ENCODE data around the gene KREMEN2. TPM values are rescaled to one million over a fixed set of nuclear protein-coding genes. Genes with fewer than 3 reads are reported as not detected.
A peak's percentile ranks its signal among the peaks of the same experiment; 100 is the strongest.

Gene KREMEN2
- total and polyA plus RNA-seq, 2 of the 13 experiments (the other 11 are each of a cell fraction or from before 2014, with no cell fraction given), result 0.48 to 1.2 TPM

GRCh38 chr16:3003582-3004270 lies 39.7 kb downstream of the KREMEN2 start (continued):
- peak; percentile 27; the same call in 1 of the 2 replicates for TF ChIP-seq ZKSCAN8 (CRISPR knock-in tag; IDR thresholded peaks at IDR 0.05; ENCODE audit: borderline replicate concordance)
- TF ChIP-seq KDM5B (CRISPR knock-in tag; IDR thresholded peaks at IDR 0.05; ENCODE audit: borderline replicate concordance), result peak; percentile 47; the same call in 1 of the 2 replicates
- no peak for TF ChIP-seq SP1 (IDR thresholded peaks at IDR 0.05)
- peak; percentile 85 for TF ChIP-seq SP1 (CRISPR knock-in tag; IDR thresholded peaks at IDR 0.05)
- TF ChIP-seq SRY (CRISPR knock-in tag; IDR thresholded peaks at IDR 0.05), result 0 out of 2 replicates have a peak, but pooled peaks have one; percentile 44
- no peak for TF ChIP-seq ZNF10 (CRISPR knock-in tag; IDR thresholded peaks at IDR 0.05; ENCODE audit: borderline replicate concordance, low read depth)
- 0 out of 2 replicates have a peak, but pooled peaks have one; percentile 7 for TF ChIP-seq USF2 (IDR thresholded peaks at IDR 0.05; ENCODE audit: low read depth, low read length)
- TF ChIP-seq USF2 (CRISPR knock-in tag; IDR thresholded peaks at IDR 0.05; ENCODE audit: borderline replicate concordance), result no peak
- TF ChIP-seq TFDP2 (CRISPR knock-in tag; IDR thresholded peaks at IDR 0.05), result peak; percentile 95
- TF ChIP-seq FOXA1 (IDR thresholded peaks at IDR 0.05), result no peak
- TF ChIP-seq FOXA1 (CRISPR knock-in tag; IDR thresholded peaks at IDR 0.05), result 0 out of 2 replicates have a peak, but pooled peaks have one; percentile 18
- TF ChIP-seq ARNT2 (CRISPR knock-in tag; IDR thresholded peaks at IDR 0.05; ENCODE audit: low read depth), result peak; percentile 30; the same call in 1 of the 2 replicates
- peak; percentile 69; the same call in 1 of the 2 replicates for TF ChIP-seq KLF12 (CRISPR knock-in tag; IDR thresholded peaks at IDR 0.05; ENCODE audit: borderline replicate concordance)
- peak; percentile 55; the same call in 1 of the 2 replicates for TF ChIP-seq NFKB2 (CRISPR knock-in tag; IDR thresholded peaks at IDR 0.05; ENCODE audit: borderline replicate concordance)
- TF ChIP-seq PRPF4 (IDR thresholded peaks at IDR 0.05; ENCODE audit: low read depth, low read length, poor library complexity, severe bottlenecking), result no peak
- TF ChIP-seq RCOR2 (CRISPR knock-in tag; IDR thresholded peaks at IDR 0.05), result peak; percentile 41; the same call in 1 of the 2 replicates
- TF ChIP-seq ATF7-NPFF (CRISPR knock-in tag; IDR thresholded peaks at IDR 0.05; ENCODE audit: low read depth), result peak; percentile 57; the same call in 1 of the 2 replicates
- no peak for TF ChIP-seq ZNF136 (CRISPR knock-in tag; IDR thresholded peaks at IDR 0.05; ENCODE audit: low read depth)
- TF ChIP-seq MXD3 (CRISPR knock-in tag; IDR thresholded peaks at IDR 0.05), result 0 out of 2 replicates have a peak, but pooled peaks have one; percentile 43
- TF ChIP-seq ZNF510 (CRISPR knock-in tag; IDR thresholded peaks at IDR 0.05; ENCODE audit: low read depth), result no peak
- TF ChIP-seq, protein P1, sequence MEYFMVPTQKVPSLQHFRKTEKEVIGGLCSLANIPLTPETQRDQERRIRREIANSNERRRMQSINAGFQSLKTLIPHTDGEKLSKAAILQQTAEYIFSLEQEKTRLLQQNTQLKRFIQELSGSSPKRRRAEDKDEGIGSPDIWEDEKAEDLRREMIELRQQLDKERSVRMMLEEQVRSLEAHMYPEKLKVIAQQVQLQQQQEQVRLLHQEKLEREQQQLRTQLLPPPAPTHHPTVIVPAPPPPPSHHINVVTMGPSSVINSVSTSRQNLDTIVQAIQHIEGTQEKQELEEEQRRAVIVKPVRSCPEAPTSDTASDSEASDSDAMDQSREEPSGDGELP (IDR thresholded peaks at IDR 0.05; ENCODE audit: borderline replicate concordance, low read depth), result peak; percentile 92
- peak; percentile 64; the same call in 1 of the 2 replicates for TF ChIP-seq ZNF792 (CRISPR knock-in tag; IDR thresholded peaks at IDR 0.05)
- TF ChIP-seq, protein P2, sequence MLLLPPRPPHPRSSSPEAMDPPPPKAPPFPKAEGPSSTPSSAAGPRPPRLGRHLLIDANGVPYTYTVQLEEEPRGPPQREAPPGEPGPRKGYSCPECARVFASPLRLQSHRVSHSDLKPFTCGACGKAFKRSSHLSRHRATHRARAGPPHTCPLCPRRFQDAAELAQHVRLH (CRISPR knock-in tag; IDR thresholded peaks at IDR 0.05; ENCODE audit: borderline replicate concordance, low read depth), result peak; percentile 76; the same call in 1 of the 2 replicates
- TF ChIP-seq GATA4 (IDR thresholded peaks at IDR 0.05; ENCODE audit: borderline replicate concordance, low read depth), result no peak
- peak; percentile 84 for TF ChIP-seq SP4 (CRISPR knock-in tag; IDR thresholded peaks at IDR 0.05)
- TF ChIP-seq ARNT (IDR thresholded peaks at IDR 0.05), result no peak
- peak; percentile 86 for TF ChIP-seq ERF (CRISPR knock-in tag; IDR thresholded peaks at IDR 0.05)

Data from HepG2 (cell line).